ENCODE measurements around the gene ZC4H2.
"Not testable (repeated sequence)": the region's sequence is repeated elsewhere in the genome, so short reads cannot be mapped to it uniquely, and the experiment has no call there.

The ZC4H2 gene, protein sequence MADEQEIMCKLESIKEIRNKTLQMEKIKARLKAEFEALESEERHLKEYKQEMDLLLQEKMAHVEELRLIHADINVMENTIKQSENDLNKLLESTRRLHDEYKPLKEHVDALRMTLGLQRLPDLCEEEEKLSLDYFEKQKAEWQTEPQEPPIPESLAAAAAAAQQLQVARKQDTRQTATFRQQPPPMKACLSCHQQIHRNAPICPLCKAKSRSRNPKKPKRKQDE

DNA sequence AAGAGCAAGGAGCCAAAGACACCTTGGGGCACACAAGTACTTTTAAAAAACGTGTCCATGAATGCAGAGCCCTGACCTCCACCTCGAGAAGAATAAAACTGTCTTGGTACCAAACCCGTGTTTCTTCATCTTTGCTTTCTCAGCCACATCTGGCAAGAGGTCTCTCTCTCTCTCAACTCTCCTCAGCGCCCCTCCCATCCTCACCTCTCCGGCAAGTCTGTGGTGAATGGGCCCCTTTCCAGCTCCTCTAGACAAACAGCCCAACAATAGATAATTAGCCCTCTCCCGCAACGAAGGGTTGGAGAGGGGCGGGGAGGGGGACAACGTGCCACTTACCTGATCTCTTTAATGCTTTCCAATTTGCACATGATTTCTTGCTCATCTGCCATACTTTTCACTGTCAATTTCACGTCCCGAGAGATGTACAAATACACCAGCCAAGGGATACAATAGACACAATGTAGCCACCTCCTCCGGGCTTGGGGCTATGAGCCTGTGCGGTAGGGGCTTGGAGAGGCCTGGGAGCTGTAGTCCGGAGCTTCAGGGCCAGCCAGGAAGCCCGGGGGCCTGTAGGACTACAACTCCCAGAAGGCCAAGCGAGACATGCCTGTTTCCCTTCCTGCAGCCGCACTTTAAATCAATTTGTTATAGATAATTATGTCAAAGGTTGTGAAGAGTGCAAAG, at the start of gene ZC4H2:
TSS of gene ZC4H2 (minus strand) at position 462 of the 684 bp plus-strand sequence. CDS start at position 389, 73 bp downstream.
- DNase-seq, result peak; percentile 66

DNA sequence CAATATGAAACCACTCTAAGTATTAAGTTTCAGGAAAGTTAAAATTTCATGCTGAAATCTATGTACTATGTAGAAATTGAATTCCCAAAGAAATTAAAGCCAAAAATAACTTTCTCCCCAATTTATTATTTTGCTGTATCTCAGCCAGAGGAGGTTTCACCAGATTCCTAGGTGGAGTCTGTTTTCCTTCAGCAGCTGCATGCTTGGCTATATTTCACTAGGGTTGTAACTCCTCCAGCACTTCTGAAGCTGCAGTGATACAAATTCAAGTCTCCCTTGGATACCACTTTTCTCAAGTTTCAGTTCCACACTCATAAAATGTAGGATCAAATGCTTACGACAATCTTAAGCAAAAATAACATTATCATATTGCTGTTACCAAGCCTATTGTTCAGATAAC, 41.2 kb upstream of the ZC4H2 start:
- no peak for DNase-seq

DNA sequence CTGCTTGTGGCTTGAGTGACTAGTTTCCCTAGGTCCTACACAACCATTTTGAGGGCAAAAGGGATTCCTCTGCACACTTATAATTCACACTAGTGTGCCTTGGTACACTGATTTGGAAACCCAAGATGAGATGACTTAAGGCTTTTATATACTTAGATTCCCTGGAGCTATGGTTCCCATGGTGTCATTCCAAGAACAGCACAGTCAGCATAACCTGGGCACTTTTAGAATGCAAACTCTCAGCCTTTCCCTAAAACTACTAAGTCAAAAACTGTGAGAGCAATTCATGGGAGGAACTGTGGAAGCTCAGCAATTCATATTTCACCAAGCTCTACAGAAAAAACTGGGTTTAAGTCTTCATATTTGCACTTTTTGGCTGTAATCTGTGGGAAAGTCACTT, 38.0 kb upstream of the ZC4H2 start:
- DNase-seq, result no peak

DNA sequence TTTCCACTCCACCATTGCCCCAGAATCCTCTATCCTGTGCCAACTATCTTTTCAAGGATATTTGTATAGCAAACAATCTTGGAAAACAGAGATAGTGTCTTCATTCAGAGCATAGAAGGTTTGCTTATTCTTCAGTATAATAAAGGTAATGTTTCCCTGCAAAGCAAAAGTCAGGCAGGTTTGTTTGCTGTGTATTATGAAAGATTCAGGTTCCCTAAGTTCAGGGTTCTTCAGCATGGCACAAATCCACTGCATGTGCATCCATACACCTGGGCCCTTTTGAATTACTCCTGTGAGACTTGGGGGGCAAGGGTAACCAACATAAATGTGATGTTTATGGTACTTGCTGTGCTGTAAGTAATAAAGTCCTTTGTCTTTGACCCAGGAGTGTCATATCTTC, 33.2 kb upstream of the ZC4H2 start:
- no peak for DNase-seq

GRCh38 chrX:65002208-65002607, 26.0 kb upstream of the ZC4H2 start:
- DNase-seq, result not testable (repeated sequence)

DNA sequence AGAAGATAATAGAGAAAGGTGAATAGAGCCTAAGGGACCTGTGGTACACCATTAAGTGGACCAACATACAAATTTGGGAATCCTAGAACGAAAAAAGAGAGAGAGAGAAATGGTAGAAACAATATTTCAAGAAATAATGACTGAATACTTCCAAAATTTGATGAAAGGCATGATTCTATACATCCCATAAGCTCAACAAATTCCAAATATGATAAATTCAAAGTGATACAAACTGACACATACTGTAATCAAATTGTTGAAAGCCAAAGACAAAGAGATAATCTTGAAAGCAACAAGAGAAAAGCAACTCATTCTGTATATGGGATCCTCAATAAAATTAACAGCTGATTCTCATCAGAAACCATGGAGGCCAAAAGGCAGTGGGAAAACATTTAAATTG, 20.6 kb upstream of the ZC4H2 start:
- DNase-seq, result no peak

GRCh38 chrX:64994131-64994798, 18.0 kb upstream of the ZC4H2 start:
- no peak for DNase-seq

DNA sequence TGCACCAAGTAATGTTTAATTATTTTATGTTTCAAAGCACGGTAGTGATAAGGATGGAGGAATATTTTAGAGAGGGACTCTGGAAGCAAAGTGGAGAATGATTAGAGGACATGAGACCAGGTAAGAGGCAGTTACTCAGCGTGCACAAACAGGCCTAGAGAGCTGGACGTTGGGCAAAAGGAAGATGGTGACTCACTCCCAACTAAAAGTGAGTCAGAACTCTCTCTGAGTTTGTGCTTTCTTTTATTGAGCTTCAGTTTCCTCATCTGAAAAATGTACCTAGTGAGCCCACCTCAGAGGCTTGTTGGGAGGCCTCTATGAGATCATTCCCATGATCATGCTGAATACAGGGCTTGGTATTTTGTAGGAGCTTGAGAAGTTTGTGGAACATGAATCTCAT, 1.6 kb upstream of the ZC4H2 start:
- no peak for DNase-seq

DNA sequence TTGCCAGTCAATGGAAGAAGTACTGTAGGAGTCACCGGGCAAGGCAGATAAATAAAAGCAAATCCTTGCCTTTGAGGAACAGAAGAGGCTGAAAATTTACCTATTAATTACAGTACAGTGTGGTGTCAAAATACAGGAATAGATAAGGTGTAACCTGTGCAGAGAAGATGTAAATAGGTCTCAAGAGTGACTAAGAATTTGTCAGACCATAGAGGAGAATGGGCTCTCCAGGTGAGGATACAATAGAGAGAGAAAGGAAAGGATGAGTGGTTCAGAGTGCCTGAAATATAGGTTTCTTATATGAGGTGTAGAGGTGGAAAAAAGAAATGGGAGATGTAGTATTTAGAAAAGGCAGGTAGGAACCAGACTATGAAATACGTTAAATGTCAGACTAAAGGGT, 801 bp upstream of the ZC4H2 start:
- no peak for DNase-seq

GRCh38 chrX:64976673-64977040, 407 bp upstream of the ZC4H2 start:
- no peak for DNase-seq

GRCh38 chrX:64975491-64975890, 759 bp downstream of the ZC4H2 start:
- peak; percentile 38 for DNase-seq

- no peak for DNase-seq
These were observed 50.8 kb downstream of the ZC4H2 start for GRCh38 chrX:64925480-64925879.

DNA sequence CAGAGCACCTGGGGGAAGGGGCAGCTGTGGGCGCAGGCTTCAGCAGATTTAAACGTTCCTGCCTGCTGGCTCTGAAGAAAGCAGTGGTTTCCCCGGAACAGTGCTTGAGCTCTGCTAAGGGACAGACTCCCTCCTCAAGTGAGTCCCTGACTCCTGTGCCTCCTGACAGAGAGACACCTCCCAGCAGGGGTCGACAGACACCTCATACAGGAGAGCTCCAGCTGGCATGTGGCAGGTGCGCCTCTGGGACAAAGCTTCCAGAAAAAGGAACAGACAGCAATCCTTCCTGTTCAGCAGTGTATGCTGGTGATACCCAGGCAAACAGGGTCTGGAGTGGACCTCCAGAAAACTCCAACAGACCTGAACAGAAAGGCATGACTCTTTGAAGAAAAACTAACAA, 68.1 kb downstream of the ZC4H2 start:
- no peak for DNase-seq

GRCh38 chrX:64894454-64895038, 81.7 kb downstream of the ZC4H2 start:
- peak; percentile 48 for DNase-seq

- peak; percentile 20 for DNase-seq
These were observed 90.4 kb downstream of the ZC4H2 start for GRCh38 chrX:64885850-64886249.

DNA sequence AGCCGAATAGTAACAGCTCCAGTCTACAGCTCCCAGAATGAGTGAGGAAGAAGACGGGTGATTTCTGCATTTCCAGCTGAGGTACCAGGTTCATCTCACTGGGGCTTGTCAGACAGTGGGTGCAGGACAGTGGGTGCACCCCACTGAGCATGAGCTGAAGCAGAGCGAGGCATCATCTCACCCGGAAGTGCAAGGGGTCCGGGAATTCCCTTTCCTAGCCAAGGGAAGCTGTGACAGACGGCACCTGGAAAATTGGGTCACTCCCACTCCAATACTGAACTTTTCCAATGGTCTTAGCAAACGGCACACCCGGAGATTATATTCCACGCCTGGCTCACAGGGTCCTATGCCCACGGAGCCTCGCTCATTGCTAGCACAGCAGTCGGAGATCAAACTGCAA, 97.5 kb downstream of the ZC4H2 start:
- not testable (repeated sequence) for DNase-seq

GRCh38 chrX:64867217-64867616, 109.0 kb downstream of the ZC4H2 start:
- no peak for DNase-seq

Measured in stimulated activated CD8-positive, alpha-beta memory T cell treated with anti-CD3 and anti-CD28 coated beads, Interleukin-4, amount 100 ng/mL, for 48 hours (primary cell).